ENCODE measurements around the gene FAM20C.
A peak's percentile ranks its signal among the peaks of the same experiment; 100 is the strongest.

Gene FAM20C

DNA sequence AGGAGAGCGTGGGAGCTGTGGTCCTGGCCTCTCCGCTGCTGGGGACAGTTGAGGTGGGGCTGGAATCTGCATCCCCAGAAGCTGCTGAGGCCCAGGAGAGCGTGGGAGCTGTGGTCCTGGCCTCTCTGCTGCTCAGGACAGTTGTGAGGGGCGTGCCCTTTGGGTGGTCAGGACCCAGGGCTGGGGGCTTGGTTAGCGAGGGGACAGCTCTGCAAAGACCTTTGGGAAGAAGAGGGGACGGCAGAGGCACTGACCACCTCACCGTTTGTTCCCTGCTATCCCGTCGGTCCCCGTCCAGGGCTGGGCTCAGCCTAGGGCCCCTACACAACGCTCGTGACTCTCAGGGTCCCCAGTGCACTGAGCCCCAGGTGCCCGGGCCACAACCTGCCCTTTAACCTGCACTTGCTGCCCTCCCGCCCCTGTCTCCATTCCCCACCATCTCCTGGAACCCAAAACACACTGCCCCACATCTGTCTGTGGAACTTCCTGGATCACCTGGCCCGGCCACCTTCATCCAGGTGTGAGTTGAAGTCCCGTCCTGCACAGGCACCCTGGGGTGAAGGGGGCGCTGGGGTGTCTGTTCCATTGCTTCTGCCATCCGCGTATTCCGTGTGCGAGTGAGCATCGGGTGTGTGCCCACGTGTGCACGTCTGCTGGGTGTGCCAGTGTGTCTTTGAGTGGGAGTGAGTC, 111.7 kb downstream of the FAM20C start:
- ChIA-PET CTCF (interaction anchor here (0.6 kb wide), 1 partner anchor 18 kb away, joined by 3 read pairs; no protein-coding TSS in a partner anchor), POLR2A (no interaction called here)
- Histone ChIP-seq H3K9me3 (ENCODE audit: control insufficient read depth, insufficient read depth, low read depth, low read length) (no peaks in the 10 kb centered on the region), H3K27ac (ENCODE audit: extremely low read depth, low read depth, low read length) (no peak overlapping the region), H3K4me1 (ENCODE audit: control insufficient read depth, insufficient read depth, low read length) (no peaks in the 10 kb centered on the region), H3K36me3 (ENCODE audit: control insufficient read depth in 2 of 2, insufficient read depth in 1 of 2, low read length in 2 of 2) (no peaks in the 10 kb centered on the region), H3K4me3 (ENCODE audit: low read depth, low read length) (no peak overlapping the region)
- TF ChIP-seq PRDM10 (tag by site-specific recombination; IDR thresholded peaks at IDR 0.05): no peak
- TF ChIP-seq ZNF621 (tag by site-specific recombination; IDR thresholded peaks at IDR 0.05): no peak
- TF ChIP-seq ZFP37 (tag by site-specific recombination; IDR thresholded peaks at IDR 0.05): no peak
- no peak for TF ChIP-seq ZNF558 (tag by site-specific recombination; IDR thresholded peaks at IDR 0.05)
- no peak for TF ChIP-seq ZNF404 (tag by site-specific recombination; IDR thresholded peaks at IDR 0.05)
- TF ChIP-seq ZNF138 (tag by site-specific recombination; IDR thresholded peaks at IDR 0.05; ENCODE audit: borderline replicate concordance): no peak

DNA sequence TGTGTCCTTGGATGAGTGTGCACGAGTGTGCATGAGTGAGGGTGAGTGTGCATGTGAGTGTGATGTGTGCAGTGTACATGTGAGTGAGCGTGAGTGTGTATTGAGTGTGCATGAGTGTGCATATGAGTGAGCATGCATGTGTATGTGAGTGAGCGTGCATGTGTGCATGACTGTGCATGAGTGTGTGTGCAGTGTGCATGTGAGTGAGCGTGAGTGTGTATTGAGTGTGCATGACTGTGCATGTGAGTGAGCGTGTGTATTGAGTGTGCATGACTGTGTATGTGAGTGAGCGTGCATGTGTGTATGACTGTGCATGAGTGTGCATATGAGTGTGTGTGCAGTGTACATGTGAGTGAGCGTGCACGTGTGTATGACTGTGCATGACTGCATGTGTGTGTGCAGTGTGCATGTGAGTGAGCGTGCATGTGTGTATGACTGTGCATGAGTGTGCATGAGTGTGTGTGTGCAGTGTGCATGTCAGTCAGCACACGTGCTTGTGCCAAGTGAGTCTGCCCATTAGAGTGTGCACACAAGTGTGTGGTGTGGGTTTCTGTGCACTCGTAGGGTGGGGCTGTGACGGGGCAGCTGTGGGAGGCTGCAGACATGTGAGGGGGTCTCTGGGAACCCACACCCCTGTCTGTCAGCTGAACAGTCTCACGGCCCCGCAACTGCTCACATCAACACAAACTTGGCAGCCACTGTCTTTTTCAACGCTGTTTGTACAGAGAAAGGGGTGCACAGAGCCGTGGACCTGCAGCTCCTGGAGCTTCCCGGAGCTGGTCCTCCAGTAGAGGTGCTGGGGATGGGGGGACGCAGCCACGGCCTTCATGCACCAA, 112.4 kb downstream of the FAM20C start:
- no peaks in the 10 kb centered on the region for H3K9me3 ChIP-seq (ENCODE audit: control insufficient read depth, insufficient read depth, low read depth, low read length)
- no peak overlapping the region for H3K4me3 ChIP-seq (ENCODE audit: low read depth, low read length)
- no peaks in the 10 kb centered on the region for H3K4me1 ChIP-seq (ENCODE audit: control insufficient read depth, insufficient read depth, low read length)
- TF ChIP-seq ZFP69B (tag by site-specific recombination; IDR thresholded peaks at IDR 0.05) (no peak), ZSCAN4 (tag by site-specific recombination; IDR thresholded peaks at IDR 0.05) (peak; percentile 47; the same call in 1 of the 2 replicates), ZNF624 (tag by site-specific recombination; IDR thresholded peaks at IDR 0.05) (no peak), ZNF791 (tag by site-specific recombination; IDR thresholded peaks at IDR 0.05) (no peak), ZBTB26 (tag by site-specific recombination; optimal IDR thresholded peaks at IDR 0.05) (peak; percentile 32)
- TF ChIP-seq, protein P1, sequence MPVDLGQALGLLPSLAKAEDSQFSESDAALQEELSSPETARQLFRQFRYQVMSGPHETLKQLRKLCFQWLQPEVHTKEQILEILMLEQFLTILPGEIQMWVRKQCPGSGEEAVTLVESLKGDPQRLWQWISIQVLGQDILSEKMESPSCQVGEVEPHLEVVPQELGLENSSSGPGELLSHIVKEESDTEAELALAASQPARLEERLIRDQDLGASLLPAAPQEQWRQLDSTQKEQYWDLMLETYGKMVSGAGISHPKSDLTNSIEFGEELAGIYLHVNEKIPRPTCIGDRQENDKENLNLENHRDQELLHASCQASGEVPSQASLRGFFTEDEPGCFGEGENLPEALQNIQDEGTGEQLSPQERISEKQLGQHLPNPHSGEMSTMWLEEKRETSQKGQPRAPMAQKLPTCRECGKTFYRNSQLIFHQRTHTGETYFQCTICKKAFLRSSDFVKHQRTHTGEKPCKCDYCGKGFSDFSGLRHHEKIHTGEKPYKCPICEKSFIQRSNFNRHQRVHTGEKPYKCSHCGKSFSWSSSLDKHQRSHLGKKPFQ (tag by site-specific recombination; IDR thresholded peaks at IDR 0.05): peak; percentile 65
- POLR2A ChIA-PET: no interaction called here
- CTCF ChIA-PET: no interaction called here
- H3K27ac ChIP-seq (ENCODE audit: extremely low read depth, low read depth, low read length): no peak overlapping the region
- no peaks in the 10 kb centered on the region for H3K36me3 ChIP-seq (ENCODE audit: control insufficient read depth in 2 of 2, insufficient read depth in 1 of 2, low read length in 2 of 2)
